ENCODE measurements around the gene IL3RA. TPM values are rescaled to one million over a fixed set of nuclear protein-coding genes. Genes with fewer than 3 reads are reported as not detected.
"Not testable (repeated sequence)": the region's sequence is repeated elsewhere in the genome, so short reads cannot be mapped to it uniquely, and the experiment has no call there.

IL3RA gene
- total RNA-seq, 4 donors from 2014 or later, result 5.2 to 38.3 (median 20.6) TPM

DNA sequence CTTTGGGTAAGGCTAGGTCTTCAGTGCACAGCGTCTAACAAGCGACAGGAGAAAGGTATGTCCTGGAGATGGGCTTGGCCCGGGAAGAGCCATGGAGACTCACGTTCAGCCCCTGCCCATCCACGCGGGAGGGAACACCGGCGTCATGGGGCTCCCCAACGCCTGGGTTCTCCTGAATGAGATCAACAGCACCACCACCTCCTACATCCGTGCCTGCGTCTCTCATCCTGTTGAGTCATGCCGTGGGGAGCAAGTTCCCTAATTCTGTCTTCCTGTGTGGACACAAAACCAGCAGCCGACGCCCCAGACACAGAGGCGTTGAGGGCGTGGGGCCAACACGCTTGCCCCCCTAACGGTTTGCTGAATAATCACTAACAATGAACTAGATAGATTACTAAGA is 20.1 kb upstream of the IL3RA start:
- no peak for DNase-seq (ENCODE audit: low spot score)
- TF ChIP-seq, protein P1, sequence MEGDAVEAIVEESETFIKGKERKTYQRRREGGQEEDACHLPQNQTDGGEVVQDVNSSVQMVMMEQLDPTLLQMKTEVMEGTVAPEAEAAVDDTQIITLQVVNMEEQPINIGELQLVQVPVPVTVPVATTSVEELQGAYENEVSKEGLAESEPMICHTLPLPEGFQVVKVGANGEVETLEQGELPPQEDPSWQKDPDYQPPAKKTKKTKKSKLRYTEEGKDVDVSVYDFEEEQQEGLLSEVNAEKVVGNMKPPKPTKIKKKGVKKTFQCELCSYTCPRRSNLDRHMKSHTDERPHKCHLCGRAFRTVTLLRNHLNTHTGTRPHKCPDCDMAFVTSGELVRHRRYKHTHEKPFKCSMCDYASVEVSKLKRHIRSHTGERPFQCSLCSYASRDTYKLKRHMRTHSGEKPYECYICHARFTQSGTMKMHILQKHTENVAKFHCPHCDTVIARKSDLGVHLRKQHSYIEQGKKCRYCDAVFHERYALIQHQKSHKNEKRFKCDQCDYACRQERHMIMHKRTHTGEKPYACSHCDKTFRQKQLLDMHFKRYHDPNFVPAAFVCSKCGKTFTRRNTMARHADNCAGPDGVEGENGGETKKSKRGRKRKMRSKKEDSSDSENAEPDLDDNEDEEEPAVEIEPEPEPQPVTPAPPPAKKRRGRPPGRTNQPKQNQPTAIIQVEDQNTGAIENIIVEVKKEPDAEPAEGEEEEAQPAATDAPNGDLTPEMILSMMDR (IDR thresholded peaks at IDR 0.05), result no peak
- ATAC-seq (ENCODE audit: low FRiP score), result no peak

DNA sequence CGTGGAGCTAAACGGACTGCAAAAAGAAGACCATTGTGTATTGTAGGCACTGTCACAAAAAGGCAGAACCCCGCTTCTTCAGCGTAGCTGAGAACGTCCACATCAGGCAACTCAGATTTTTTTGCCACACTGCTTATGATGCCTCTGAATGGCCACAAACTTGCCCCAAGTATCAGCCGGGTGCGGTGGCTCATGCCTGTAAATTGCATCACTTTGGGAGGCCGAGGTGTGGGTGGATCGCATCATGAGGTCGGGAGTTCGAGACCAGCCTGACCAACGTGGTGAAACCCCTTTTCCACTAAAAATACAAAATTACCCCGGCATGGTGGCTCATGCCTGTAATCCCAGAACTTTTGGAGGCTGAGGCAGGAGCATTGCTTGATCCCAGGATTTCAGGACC is 14.9 kb upstream of the IL3RA start:
- no peak for ATAC-seq (ENCODE audit: low FRiP score)
- DNase-seq (ENCODE audit: low spot score), result no peak
- TF ChIP-seq, protein P1 (IDR thresholded peaks at IDR 0.05), result no peak

DNA sequence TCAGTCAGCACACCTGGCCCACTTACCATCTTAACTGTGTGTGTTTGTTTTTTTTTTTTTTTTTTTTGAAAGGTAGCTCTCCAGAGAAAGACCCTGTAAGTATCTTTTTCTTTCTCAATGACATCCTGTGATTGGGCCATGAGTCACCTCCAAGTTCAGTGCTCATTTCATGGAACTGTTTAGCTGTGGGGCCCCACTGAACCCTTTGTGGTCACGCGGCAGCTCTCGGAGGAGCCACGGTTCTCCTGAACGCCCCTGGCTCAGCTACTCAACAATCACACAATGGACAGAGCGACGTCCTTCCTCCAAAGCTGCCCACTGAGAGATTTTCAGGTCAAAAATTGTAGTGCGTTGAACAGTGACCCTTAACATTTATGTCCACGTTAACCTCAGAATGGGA is 14.2 kb upstream of the IL3RA start:
- DNase-seq (ENCODE audit: low spot score), result no peak
- TF ChIP-seq, protein P1 (IDR thresholded peaks at IDR 0.05), result no peak
- no peak for ATAC-seq (ENCODE audit: low FRiP score)

DNA sequence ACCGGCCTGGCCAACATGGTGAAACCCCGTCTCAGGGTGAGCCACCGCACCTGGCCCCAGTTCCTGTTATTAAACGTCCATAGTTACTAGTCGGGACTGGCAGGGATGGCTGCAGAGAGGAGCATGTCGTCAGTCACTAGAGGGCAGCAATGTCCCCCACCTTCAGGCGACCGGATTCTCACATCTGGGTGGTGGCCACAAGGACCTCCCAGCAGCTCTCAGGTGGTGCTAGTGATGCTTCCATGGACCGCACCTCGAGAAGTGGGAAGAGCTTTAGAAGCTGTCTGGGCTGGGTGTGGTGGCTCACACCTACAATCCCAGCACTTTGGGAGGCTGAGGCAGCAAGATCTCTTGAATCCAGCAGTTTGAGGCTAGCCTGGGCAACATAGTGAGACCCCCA is 13.3 kb upstream of the IL3RA start:
- ATAC-seq (ENCODE audit: low FRiP score), result no peak
- TF ChIP-seq, protein P1 (IDR thresholded peaks at IDR 0.05), result no peak
- no peak for DNase-seq (ENCODE audit: low spot score)

DNA sequence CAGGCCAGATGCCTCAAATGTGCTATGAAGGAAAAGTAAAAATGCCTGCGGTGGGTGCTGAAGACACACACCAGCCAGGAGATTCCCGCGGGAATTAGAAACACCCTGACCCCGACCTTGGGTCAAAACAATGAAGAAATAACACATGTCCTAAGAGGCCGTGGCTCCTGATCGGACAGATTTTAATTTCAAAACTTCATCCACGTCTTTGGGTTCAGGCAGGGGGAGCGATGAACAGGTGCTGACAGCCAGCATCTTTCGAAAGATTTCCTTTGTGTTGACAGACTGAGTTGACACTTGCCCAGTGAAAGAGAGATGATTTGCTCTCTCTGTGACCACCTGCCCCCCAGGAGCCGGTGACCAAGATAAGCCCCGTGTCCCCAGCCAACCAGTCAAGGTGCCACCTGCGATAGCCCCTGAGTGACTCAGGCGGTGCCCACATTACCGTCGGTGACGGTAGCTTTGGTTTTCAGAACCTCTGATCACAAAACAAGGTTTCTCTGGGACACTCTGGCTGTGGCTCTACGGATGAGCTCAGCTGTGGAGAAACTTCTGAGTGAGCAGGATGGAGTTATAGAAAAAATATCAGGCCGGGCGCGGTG is 11.0 kb upstream of the IL3RA start:
- TF ChIP-seq, protein P1 (IDR thresholded peaks at IDR 0.05), result no peak
- no peak for DNase-seq (ENCODE audit: low spot score)
- ATAC-seq (ENCODE audit: low FRiP score), result no peak

DNA sequence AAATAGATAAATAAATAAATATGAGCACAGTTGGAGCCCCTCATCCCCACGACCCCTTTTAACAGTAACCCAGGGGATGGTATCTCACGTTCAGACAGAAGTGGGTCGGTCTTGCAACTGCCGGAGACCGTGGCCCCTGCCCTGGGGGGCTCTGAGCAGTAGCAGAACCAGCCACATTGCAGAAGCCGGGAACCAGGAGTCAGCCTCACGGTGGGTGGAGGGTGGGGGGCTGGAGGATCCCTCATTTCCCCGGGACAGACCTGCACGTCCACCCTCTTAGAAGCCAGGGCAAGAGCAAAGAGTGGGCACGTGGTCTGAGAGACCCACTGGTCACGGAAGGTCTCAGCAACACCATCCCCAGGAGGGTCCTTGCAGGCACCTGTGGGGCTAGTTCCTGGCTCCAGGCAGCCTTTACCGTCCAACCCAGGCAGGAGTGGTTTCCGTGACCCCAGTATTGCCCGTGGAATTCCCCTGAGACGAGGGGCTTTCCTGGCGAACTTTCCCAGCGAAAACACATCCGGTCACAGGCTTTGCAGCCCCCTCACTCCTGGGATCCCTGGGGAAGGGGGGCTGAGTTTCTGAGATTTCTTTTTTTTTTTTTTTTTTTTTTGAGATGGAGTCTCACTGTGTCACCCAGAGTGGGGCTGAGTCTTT is 8.8 kb upstream of the IL3RA start:
- no peak for ATAC-seq (ENCODE audit: low FRiP score)
- TF ChIP-seq, protein P1 (IDR thresholded peaks at IDR 0.05), result no peak

DNA sequence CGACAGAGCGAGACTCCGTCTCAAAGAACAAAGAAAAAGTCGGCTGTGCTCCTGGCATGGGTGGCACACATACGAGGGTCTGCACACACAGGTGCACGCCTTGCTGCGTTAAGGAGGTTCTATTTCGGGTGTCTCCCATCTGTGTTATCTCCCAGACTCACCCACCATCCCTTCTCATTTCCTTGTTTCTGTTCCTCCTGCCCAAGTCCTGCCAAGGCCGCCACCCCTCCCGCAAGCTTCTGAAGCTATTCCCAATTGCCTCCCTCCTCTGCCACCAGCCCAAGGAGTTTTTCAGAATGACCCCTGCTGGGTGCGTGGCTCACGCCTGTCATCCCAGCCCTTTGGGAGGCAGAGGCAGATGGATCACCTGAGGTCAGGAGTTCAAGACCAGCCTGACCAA is 6.0 kb upstream of the IL3RA start:
- ATAC-seq (ENCODE audit: low FRiP score), result no peak
- TF ChIP-seq, protein P1 (IDR thresholded peaks at IDR 0.05), result no peak
- DNase-seq (ENCODE audit: low spot score), result no peak

More for the DNA sequence above, 8.8 kb upstream of the IL3RA start:
- no peak for DNase-seq (ENCODE audit: low spot score)

DNA sequence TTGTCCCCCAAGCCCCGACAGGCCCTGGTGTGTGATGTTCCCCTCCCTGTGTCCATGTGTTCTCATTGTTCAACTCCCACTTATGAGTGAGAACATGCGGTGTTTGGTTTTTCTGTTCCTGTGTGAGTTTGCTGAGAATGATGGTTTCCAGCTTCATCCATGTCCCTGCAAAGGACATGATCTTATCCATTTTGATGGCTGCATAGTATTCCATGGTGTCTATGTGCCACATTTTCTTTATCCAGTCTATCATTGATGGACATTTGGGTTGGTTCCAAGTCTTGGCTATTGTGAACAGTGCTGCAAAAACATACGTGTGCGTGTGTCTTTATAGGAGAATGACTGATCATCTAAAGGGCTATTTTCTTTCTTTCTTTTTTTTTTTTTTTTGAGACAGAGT is 4.2 kb upstream of the IL3RA start:
- DNase-seq (ENCODE audit: low spot score); ATAC-seq (ENCODE audit: low FRiP score): not testable (repeated sequence)
